K562 (cell line): ENCODE data around the gene TTK.

Experiments
- FOS ChIP-seq: IDR thresholded peaks from 3 replicates; pipeline ENCODE4 v1.6.1; 2011; ENCODE audit not compliant: insufficient read length; ENCODE audit errors: extremely low read depth
- TF ChIP-seq, protein P1 (sequence below): fragments of 250-450 bp; sonication (Bioruptor Pico); IDR thresholded peaks from 2 replicates; pipeline ENCODE4 v1.5.0; 2021

DNA sequence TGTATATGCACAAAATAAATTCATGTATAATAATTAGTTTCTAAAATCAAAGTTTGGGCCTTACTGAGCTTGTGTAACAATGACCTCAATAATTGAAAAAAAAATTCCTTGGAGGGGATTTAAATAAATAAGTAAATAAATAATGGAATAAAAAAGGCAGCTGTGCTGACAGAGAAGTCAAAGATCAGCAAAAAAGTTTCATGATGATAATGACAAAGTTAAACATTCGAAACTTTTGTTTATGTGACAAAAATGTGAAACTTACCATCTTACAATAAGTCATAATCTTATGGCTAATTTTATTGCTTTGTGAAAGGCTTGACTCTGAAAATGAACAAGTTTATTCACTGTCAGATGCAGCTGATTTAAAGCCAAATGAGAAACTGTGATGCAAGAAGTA, 3.1 kb upstream of the TTK start:
- TF ChIP-seq FOS = no peak
- TF ChIP-seq, protein P1, sequence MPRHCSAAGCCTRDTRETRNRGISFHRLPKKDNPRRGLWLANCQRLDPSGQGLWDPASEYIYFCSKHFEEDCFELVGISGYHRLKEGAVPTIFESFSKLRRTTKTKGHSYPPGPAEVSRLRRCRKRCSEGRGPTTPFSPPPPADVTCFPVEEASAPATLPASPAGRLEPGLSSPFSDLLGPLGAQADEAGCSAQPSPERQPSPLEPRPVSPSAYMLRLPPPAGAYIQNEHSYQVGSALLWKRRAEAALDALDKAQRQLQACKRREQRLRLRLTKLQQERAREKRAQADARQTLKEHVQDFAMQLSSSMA = no peak
